GM12892 (cell line): ENCODE measurements around the gene BBS4.
A peak's percentile ranks its signal among the peaks of the same experiment; 100 is the strongest.

ENCODE experiments used
- POLR2A ChIP-seq: IDR thresholded peaks from 2 replicates; pipeline ENCODE4 v1.6.1; 2011; ENCODE audit warnings: low read depth, low read length, control low read depth
- POLR2AphosphoS5 ChIP-seq: IDR thresholded peaks from 2 replicates; pipeline ENCODE4 v1.6.1; 2011; ENCODE audit warnings: low read depth, low read length, control low read depth
- TAF1 ChIP-seq: IDR thresholded peaks from 2 replicates; pipeline ENCODE4 v1.6.1; 2011; ENCODE audit warnings: low read depth, mild to moderate bottlenecking, control low read depth, low read length, borderline replicate concordance

DNA sequence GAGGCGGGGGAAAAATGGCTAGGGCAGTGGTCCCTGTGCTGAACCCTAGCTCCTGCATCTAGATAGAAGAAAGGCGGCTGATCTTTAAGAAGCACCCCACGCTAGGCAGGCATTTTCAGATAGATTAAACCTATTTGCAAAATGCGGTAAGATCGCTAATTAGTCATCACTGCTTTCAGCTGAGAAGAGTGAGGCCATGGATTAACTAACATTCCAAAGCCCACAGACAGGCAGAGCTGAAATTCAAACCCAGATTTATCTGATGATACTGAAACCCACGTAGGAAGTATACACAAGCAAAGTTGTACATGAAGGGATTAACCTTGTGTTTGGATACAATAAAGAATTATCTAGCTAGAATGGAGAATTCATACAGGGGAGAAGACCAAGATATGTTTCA, 92.8 kb downstream of the BBS4 start:
- TF ChIP-seq POLR2A: no peak
- TF ChIP-seq POLR2AphosphoS5: 0 out of 2 replicates have a peak, but pooled peaks have one; percentile 25
- no peak for TF ChIP-seq TAF1
